ENCODE data around the gene SAMD15. TPM values are rescaled to one million over a fixed set of nuclear protein-coding genes. Genes with fewer than 3 reads are reported as not detected.
"Not testable (repeated sequence)": the region's sequence is repeated elsewhere in the genome, so short reads cannot be mapped to it uniquely, and the experiment has no call there.

SAMD15 gene
- total RNA-seq (2014; rRNA removed; shearing (Covaris generic)): 1.4 and 2.0 TPM in 2 replicates
- polyA plus RNA-seq (2015; cell fraction: cytosol; rRNA removed): 1.0 and 3.3 TPM in 2 replicates
- 2.1 and 4.9 TPM in 2 replicates for polyA plus RNA-seq (2015; cell fraction: nucleus; rRNA removed)

- DNase-seq (ENCODE audit: low read depth, low spot score): peak; percentile 81
These were observed at the start of gene SAMD15, which contains the start of gene TMED8 for GRCh38 chr14:77376771-77377501. Gene SAMD15, plus strand, starts transcription at chr14:77377379. Its CDS starts 40 bp downstream, at chr14:77377419. Gene TMED8, minus strand, starts transcription at chr14:77377094. Its CDS starts 41 bp downstream, at chr14:77377053.

DNA sequence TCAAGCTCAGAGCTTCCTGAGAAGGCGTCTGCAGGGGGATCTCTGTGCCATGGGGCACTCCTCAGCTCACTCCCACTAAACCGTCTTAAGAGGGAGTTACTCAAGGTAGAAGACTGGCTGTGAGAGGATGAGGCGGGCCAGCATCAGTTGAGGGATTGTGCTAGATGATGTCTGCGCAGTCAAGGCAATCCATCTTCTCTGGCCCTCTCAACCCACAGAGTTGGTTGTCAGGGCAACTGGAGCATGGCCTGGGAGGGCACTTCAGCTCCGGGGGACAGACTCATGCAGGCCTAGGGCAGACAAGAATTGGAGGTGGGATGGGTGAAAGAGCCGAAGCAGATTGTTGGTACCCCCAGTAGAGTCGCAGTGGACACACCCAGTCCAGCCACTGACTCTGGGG is 47.3 kb upstream of the SAMD15 start:
- no peak for DNase-seq (ENCODE audit: low read depth, low spot score)
- in situ Hi-C loops (cut with HindIII; ENCODE audit: low pct_unique_long_range_greater_than_20kb, low sequenced_read_pairs): no loop called here

More at GRCh38 chr14:77376771-77377501, at the start of gene SAMD15, which contains the start of gene TMED8:
- in situ Hi-C loops (cut with HindIII; ENCODE audit: low pct_unique_long_range_greater_than_20kb, low sequenced_read_pairs): no loop called here

DNA sequence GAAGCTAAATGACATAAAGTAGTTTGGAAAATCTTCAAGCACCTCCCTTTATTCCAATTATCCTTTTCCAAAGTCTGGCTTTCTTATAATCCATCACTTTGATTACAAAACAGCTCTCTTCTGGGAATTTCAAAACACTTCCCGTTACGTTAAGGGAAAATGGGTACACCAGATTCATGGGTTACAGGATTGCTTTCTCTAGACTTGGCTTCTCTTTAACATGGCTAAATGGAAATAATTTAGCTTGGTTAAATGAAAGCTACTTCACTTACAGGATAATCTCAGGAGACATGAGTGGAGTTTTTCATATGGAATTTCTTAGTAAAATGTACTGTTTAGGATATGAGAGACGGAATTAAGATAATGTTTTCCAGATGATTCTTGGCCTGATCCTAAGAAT is 41.6 kb upstream of the SAMD15 start:
- no peak for DNase-seq (ENCODE audit: low read depth, low spot score)
- in situ Hi-C loops (cut with HindIII; ENCODE audit: low pct_unique_long_range_greater_than_20kb, low sequenced_read_pairs): no loop called here

DNA sequence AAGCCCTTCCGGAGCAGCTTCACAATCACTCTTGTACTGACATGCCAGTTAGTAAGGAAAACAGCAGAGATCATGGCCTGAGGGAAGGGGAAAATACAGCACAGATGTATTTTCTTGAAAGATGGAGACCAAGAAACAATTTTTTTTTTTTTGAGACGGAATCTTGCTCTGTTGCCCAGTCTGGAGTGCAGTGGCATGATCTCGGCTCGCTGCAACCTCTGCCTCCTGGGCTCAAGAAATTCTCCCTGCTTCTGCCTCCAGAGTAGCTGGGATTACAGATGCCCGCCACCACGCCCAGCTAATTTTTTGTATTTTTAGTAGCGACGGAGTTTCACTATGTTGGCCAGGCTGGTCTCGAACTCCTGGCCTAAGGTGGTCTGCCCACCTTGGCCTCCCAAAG is 39.9 kb upstream of the SAMD15 start:
- DNase-seq (ENCODE audit: low read depth, low spot score); in situ Hi-C loops (cut with HindIII; ENCODE audit: low pct_unique_long_range_greater_than_20kb, low sequenced_read_pairs): not testable (repeated sequence)

GRCh38 chr14:77337880-77338279 is 39.3 kb upstream of the SAMD15 start:
- in situ Hi-C loops (cut with HindIII; ENCODE audit: low pct_unique_long_range_greater_than_20kb, low sequenced_read_pairs): no loop called here
- no peak for DNase-seq (ENCODE audit: low read depth, low spot score)

DNA sequence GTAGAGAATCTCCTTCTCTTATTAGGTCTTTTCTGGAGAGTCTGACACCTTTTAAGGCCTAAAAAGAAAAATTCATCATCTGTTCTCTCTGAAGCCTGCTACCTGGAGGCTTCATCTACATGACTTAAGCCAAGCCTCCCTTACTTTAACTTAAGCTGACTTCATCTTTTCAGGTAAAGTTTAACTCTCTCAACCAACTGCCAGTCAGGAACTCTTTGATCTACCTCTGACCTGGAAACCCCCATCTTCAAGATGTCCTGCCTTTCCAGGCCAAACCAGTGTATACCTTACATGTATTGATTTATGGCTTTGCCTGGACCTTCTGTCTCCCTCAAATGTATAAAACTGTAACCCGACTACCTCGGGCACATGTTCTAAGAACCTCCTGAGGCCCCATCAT is 38.9 kb upstream of the SAMD15 start:
- in situ Hi-C loops (cut with HindIII; ENCODE audit: low pct_unique_long_range_greater_than_20kb, low sequenced_read_pairs): no loop called here
- no peak for DNase-seq (ENCODE audit: low read depth, low spot score)

- in situ Hi-C loops (cut with HindIII; ENCODE audit: low pct_unique_long_range_greater_than_20kb, low sequenced_read_pairs): no loop called here
- no peak for DNase-seq (ENCODE audit: low read depth, low spot score)
These were observed 37.8 kb upstream of the SAMD15 start for GRCh38 chr14:77339407-77339806.

GRCh38 chr14:77340389-77340788 is 36.8 kb upstream of the SAMD15 start:
- no peak for DNase-seq (ENCODE audit: low read depth, low spot score)
- in situ Hi-C loops (cut with HindIII; ENCODE audit: low pct_unique_long_range_greater_than_20kb, low sequenced_read_pairs): no loop called here

DNA sequence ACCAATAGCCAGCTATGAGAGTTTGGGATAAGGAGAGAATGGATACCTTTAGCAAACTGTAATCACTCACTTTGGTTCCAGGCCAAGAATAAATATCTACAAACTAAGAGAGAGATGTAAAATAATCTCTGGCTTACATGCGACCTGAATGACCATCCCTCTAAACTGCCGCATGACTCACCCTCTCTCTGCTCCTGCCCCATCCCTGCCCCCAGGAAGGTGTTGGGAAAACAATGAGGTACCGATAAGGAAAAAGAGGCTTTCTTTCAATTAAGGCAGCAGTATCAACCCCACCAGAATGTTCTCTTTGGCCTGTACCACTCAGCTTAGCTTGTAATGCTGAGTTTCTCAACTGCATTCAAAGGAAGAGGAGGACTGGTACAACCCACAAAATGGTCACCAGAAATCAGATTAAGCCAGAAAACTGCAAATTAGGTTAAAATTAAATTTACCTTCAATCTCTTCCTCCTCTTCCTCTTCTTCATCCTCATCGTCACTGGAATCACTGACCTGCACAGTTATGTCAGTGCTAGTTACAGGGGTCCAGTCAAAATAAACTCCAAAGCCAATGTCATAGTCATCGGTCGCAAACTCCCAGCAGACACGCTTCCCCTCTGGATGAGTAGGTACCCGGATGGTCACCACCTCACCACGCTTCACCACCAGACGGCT is 34.3 kb upstream of the SAMD15 start:
- no peak for DNase-seq (ENCODE audit: low read depth, low spot score)
- in situ Hi-C loops (cut with HindIII; ENCODE audit: low pct_unique_long_range_greater_than_20kb, low sequenced_read_pairs): no loop called here

- in situ Hi-C loops (cut with HindIII; ENCODE audit: low pct_unique_long_range_greater_than_20kb, low sequenced_read_pairs): no loop called here
These were observed 33.5 kb upstream of the SAMD15 start for GRCh38 chr14:77343662-77344061.

GRCh38 chr14:77344377-77344996 is 32.7 kb upstream of the SAMD15 start:
- no peak for DNase-seq (ENCODE audit: low read depth, low spot score)
- in situ Hi-C loops (cut with HindIII; ENCODE audit: low pct_unique_long_range_greater_than_20kb, low sequenced_read_pairs): no loop called here

More at GRCh38 chr14:77343662-77344061, 33.5 kb upstream of the SAMD15 start:
- DNase-seq (ENCODE audit: low read depth, low spot score): no peak

- in situ Hi-C loops (cut with HindIII; ENCODE audit: low pct_unique_long_range_greater_than_20kb, low sequenced_read_pairs): no loop called here
- DNase-seq (ENCODE audit: low read depth, low spot score): no peak
These were observed 30.7 kb upstream of the SAMD15 start for GRCh38 chr14:77346495-77346894.

DNA sequence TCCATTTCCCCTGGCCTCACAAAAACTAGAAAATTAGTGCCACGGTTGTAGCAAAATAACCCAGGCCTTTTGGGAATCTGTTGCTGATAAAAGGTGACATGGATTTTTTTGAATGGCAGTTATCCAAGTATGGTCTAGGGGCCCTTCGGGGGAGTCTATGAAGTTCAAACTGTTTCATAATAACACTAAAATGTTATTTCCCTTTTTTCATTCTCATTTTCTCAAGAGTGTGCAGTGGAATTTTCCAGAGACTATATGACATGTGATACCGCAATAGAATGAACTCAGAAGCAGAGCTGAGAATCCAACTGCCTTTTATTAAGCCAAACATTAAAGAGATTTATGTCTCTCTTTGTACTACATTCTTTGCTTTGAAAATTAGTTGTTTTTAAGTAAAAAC is 29.4 kb upstream of the SAMD15 start:
- in situ Hi-C loops (cut with HindIII; ENCODE audit: low pct_unique_long_range_greater_than_20kb, low sequenced_read_pairs): no loop called here
- no peak for DNase-seq (ENCODE audit: low read depth, low spot score)

DNA sequence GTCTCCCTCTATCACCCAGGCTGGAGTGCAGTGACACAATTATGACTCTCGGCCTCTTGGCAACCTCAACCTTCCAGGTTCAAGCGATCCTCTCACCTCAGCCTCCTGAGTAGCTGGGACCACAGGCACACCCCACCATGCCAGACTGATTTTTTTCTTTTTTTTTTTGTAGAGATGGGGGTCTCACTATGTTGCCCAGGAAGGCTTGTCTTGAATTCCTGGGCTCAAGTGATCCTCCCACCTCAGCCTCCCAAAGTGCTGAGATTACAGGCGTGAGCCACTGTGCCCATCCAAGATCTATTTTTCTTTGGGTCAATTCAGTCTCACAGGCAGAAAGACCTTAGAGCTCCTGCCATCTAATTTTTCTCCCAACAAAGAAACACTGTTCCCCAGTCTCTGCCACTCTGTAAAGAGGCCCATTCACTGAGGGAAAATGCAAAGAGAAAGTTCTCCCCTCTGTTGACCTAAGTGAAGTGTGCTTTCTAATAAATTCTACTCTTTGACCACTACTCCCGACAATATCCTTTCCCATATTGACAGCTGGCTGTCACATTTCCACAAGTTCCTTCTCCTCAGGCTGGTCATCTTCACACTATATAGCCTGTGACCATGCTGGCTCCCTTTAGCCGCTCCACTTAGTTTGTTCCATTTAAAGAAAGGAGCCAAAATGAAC is 23.6 kb upstream of the SAMD15 start:
- in situ Hi-C loops (cut with HindIII; ENCODE audit: low pct_unique_long_range_greater_than_20kb, low sequenced_read_pairs): no loop called here
- DNase-seq (ENCODE audit: low read depth, low spot score): peak; percentile 89

DNA sequence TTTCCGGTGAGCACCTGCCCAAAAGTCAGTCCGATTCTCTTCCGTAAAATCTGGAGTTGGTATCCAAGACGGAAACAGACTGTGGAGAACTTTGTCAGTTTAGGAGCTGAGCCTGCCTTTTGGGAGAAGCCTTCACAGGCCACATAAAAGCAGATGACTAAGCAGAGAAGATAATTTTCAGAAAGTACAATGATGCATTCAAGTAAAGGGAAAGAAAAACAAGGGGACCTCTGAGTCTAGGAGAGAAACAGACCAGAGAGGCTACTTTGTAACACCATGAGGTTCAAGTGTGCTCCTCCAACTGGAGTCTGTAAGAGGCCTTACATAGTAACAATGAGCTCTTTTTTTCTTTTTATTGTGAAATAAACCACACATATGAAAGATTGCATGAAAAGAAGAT is 21.4 kb upstream of the SAMD15 start:
- DNase-seq (ENCODE audit: low read depth, low spot score): peak; percentile 97
- in situ Hi-C loops (cut with HindIII; ENCODE audit: low pct_unique_long_range_greater_than_20kb, low sequenced_read_pairs): no loop called here

- in situ Hi-C loops (cut with HindIII; ENCODE audit: low pct_unique_long_range_greater_than_20kb, low sequenced_read_pairs): no loop called here
These were observed 20.3 kb upstream of the SAMD15 start for GRCh38 chr14:77356899-77357298.

GRCh38 chr14:77359626-77360025 is 17.6 kb upstream of the SAMD15 start:
- DNase-seq (ENCODE audit: low read depth, low spot score): no peak
- in situ Hi-C loops (cut with HindIII; ENCODE audit: low pct_unique_long_range_greater_than_20kb, low sequenced_read_pairs): no loop called here

More at GRCh38 chr14:77356899-77357298, 20.3 kb upstream of the SAMD15 start:
- no peak for DNase-seq (ENCODE audit: low read depth, low spot score)

- no peak for DNase-seq (ENCODE audit: low read depth, low spot score)
- in situ Hi-C loops (cut with HindIII; ENCODE audit: low pct_unique_long_range_greater_than_20kb, low sequenced_read_pairs): no loop called here
These were observed 13.0 kb upstream of the SAMD15 start for GRCh38 chr14:77364146-77364545.
